Left renal cortex interstitium (tissue), 4 donors: Measurements from ENCODE around the gene ORAI1. TPM values are rescaled to one million over a fixed set of nuclear protein-coding genes. Genes with fewer than 3 reads are reported as not detected.
"Not testable (repeated sequence)": the region's sequence is repeated elsewhere in the genome, so short reads cannot be mapped to it uniquely, and the experiment has no call there.

Source experiments
- DNase-seq, 4 donors: peaks; one replicate each; pipeline ENCODE4 v3.0.0-alpha.2; 2013; ENCODE audit warnings: low read depth in 4 of 4, low spot score in 2 of 4, missing footprints in 1 of 4
- polyA plus RNA-seq, 4 donors: library from polyadenylated mRNA; unstranded; fragments of 120-200 nt; gene quantifications; one replicate each; pipeline ENCODE4 v1.2.1, GENCODE V29; 2013; ENCODE audit not compliant: insufficient read length in 4 of 4

ORAI1 gene
- 10 to 100 TPM; 10.8 to 18.2 (median 14.6) TPM for polyA plus RNA-seq

DNA sequence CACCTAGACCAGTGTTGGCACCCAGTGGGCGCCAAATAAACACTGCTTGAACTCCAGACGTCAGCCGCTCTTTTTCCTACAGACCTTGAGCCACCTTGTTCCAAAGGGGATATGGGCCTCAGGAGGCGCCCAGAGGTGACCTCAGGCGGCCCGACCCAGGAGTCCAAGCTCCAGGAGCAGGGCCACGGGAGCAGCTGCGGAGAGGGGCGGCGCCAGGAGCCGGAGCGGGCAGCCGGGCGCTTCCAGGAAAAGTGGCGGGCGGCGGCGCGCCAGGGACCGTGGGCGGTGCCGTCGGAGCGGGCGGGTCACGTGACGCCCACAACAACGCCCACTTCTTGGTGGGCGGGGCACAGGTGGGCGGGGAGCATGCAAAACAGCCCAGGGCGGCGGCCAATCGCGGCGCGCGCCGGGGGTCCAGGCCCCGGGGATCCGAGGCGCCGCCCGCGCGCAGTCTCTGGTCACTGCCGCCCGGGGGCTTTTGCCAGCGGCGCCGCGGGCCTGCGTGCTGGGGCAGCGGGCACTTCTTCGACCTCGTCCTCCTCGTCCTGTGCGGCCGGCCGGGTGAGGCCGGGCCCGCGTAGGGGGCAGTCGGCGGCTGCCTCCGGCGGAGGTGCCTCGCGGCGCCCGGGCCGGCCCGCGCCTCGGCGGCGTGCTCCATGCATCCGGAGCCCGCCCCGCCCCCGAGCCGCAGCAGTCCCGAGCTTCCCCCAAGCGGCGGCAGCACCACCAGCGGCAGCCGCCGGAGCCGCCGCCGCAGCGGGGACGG is at the start of gene ORAI1:
Gene ORAI1 (plus strand): TSS at position 444 of the 766 bp plus-strand sequence.
- DNase-seq = peak; percentile 77 to 95 (median 90)

DNA sequence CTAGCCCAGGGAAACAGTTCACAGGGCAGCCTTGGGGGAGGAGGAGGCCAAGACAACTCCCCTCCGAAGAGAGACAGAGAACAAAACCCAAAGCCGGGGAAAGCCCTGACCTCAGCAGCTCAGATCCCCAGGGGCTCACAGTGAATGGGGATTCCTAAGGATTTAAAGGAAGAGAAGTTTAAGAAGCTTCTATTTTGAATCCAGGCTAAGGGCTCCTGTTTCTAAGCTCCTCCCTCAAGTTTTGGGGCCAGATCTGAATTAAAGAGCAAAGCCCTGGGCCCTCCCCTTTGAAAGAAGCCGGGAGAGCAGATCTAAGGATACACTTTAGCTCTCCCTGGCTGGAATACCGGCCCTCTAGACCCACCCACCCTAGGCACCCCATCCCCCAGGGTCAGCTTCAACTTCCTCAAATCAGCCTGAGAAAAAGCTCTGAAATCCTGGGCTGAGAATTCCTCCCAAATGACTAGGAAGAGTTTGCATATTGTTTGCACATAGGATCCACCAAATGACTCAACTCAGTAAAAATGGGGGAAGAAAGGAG is 49.4 kb upstream of the ORAI1 start:
- no peak for DNase-seq

DNA sequence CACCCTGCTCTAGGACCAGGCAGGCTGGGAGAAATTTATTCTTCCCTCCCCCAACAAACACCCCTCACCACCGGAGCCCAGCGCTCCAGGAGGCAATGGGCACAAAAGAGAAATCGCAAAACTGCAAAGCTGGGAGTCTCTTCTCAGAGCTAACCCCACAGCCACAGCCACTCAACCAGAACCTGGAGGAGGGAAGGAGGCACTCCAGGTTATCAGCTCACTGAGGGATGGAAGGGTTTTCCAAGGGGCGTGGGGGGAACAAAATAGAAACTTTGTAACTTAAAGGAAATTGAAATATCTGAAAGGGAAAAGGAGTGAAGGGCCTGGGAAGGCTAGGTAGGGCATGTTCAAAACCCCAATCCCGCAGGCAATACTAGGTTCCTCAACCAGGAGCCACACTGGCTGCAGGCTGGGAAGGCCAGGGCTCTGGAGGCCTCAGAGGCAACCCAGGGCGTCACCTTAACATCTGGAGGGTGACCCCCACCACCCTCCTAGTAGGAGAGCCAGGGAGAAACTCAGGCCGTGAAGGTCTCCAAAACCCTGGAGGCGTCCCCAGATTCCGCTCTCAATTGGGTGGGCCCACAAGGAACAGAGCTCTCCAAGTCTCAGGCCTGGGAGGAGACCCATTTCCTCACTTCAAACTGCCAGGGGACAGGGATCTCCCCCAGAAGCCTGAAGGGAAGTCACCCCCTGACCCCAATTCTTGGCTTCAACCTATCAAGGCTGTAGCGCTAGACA is 48.7 kb upstream of the ORAI1 start:
- no peak for DNase-seq

DNA sequence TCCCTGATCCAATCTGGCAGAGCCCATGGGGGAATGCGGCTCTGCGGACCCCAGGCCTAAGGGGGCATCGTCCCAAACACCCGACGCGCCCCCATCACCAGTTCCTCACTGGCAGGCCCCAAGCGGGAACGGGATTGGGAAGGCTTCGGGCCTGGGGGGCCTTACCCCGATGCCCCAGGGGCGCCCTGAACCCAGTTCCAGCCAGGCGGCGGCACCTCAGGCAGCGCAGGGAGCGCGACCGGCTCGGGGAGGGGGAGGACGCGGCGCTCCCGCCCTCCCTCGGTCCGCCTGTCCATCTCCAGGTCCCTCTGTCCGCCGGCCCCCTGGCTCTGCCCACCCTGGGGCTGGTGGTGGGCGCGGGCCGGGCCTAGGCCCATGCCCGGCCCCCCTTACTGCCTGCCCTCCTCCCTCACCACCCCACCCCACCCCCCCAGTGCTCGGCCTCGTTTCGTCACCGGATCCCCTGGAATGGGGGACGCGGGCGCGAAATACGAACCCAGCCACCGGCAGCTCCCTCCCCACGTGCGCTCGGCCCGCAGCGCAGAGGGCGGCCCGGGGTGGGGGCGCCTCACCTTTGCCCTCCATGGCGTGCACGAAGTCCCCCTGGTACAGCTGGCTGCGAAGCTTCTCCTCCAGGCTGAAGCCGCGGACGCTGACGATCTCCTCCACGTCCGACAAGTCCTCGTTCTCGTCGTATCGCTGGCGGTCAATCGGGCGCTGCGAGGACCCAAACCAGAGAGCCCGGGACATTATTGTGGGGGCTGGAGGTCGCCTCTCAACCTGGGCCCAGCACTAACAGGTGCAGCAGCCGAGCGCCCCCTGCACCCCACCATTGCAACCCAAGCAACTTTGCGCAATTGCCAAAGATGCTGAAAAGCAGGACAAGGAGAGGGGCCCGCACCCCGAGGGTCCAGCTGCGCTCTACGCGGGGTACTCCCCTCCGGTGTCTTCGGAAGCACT is 47.8 kb upstream of the ORAI1 start:
- DNase-seq = peak in 1 of 4 donors; percentile 17

DNA sequence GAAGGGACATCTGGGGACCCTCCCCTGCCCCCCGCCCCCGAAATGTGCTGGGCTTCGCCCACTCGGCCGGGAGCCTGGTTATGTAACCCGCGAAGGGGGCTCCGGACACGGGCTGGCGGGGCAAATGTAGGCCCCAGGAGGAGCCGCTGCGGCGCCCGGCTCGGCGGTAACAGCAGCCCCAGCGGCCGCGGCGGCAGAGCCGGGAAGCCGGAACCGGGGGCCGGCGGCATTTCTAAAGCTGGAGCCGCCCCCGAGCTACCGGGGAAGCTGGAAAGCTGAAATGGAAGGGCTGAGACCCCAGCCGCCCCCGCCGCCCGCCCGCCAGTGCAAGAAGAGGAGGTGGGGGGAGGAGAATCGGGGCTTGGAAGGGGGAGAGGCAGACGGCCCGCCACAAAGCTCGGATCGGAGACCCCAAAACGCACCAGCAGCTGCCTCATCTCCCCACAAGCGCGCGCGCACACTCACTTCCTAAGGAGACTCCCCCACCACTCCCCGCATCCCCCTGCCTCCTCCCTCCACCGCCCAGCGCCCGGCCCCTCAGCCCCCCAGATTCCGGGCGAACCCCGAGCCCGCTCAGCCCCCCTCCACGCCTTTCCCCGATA is 47.0 kb upstream of the ORAI1 start:
- no peak for DNase-seq

DNA sequence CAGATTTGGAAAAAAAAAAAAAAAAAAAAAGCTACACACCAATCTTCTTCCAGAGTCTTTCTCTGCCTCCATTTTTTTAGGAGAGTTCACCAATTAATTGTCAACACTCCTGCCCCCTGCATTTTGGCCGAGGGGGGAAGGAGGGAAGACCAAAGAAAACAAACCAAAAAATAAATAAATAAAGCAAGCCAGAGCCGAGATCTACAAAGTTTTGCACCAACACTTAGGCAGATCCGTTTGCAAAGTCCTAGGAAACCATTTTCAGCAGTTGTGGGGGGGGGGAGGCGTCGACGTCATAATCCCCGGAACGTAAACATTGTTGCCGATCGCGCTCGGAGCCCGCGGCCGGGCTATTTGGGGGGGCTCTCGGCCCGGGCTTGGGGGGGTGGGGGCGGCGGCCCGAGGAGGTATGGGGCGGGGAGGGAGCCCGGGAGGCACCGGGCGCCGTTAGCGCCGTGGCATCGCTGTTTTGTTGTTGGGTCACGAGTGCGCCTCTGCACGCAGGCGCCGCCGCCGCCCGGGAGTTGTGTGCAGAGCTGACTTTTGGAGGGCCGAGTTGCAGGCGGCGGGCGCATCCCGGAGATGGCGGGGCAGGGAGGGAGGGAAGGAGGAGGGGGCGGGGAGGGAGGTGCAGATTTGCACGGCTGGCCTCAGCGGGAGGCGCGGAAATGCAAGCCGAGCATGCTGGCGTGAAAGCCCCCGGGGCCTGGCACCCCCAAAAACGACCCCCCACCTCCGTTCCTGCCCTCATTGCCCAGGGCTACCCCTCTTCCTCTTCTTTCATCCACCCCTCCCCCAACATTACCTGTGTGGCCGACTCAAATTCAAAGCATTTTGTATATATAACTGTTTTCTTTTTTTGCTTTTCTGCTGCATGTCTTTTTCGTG is 46.1 kb upstream of the ORAI1 start:
- DNase-seq = no peak

DNA sequence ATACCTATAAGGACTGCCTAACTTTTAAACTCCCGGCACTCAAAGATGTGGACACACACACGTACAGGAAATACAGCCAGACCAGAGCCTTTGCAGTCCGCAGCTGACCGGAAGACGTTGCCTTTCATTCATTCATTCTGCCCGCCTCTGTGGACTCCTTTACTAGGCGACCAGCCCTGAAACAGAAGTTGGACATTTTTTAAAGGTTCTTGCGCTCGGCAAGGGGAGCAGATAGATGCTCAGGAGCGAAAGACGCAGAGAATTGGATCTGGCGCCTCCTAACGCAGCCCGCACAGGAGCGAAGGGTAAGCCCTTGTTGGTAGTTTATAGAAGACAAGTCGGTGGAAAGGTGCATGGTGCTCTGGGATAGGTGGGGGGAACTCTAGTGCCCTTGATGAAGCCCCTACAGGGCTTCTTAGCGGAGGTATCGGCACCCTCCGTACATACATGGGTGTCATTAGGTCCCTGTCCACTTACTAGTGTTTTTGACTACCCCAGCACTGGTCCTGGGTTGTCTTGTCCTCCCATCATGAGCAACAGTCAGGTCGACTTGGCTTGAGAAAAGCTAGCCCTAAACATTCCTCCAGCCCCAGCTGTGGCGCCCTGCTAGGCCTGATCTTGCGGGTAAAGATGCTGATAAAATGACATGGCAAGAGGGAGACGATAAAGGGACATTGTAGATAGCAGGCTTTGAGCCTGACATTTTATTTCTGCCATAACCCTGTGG is 45.2 kb upstream of the ORAI1 start, which contains the start of gene KDM2B:
Gene KDM2B (minus strand): TSS at position 65 of the 727 bp plus-strand sequence. CDS start 112 bp downstream, outside the sequence.
- no peak for DNase-seq

DNA sequence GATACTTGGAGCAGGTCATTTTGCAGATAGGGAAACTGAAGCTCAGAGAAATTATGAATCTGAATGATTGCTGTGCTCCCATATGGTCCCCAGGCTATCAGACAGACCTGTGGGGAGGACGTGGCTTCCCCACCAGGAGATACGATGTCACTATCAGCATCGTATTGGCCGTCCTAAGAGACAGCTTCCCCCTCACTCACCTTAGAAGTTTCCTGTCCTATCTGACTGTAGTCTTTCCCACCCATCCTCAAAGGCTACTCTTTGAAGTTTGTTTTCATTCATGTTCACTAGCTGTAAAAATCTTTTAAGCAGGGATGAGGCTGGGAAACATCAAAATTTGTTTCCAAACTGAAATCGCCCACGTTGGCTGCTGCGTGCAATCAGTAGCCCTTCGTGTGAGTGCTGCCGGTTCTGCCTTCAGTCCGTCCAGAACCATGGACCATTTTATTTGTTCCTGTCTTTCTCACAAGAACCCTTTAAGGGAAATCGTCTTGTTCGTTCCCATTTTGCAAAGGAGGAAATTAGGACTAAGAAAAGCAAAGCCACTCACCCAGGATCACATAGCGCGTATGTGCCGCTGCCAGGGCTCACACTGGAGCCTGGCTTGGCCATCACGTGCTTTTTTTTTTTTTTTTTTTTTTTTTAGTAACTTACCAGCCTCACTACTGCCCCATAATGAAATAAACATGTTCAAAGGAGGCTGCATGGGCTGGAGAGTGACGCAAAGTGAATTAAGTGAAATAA is 44.5 kb upstream of the ORAI1 start:
- no peak for DNase-seq

DNA sequence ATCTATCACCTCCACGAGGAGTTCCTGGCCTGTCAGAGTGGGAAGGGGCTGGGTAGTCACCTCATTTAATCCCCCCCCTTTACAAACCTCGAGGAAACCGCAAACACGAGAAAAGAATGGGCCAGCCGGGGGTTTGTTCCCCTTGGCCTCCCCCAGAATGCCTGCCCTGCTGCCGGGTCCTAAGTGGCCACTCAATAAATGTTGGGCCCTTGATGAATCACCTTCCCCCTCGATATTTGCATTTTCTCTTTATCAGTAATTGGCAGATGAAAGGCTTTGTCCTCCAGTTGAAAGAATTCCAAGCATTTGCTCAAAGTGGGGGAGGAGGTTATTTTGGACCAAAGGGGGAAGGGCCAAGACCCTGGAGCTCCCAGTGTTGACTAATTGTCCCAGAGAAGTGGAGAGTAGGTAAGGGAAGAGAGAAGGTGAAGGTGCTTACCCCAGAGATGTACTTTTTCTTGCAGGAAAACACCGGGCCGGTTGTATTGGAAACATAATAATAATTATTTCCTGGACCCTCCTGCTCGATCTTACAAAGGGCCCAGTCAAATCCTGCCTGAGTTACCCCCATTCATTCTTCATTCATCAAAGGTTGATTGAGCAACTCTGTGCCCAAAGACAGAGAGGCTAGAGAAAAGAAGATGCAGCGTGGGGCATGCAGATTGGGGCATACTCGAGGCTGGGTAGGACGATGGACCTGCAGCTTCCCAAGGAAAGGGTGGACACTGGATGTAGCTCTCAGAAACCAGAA is 43.6 kb upstream of the ORAI1 start:
- no peak for DNase-seq

DNA sequence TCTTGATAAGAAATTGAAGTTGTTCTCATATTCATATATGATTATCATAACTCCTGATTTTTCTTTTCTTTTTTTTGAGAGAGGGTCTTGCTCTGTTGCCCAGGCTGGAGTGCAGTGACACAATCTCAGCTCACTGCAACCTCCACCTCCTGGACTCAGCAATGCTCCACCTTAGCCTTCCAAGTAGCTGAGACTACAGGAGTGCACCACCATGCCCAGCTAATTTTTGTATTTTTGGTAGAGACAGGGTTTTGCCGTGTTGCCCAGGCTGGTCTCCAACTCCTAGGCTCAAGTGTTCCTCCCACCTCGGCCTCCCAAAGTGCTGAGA is 43.0 kb upstream of the ORAI1 start:
- not testable (repeated sequence) for DNase-seq

DNA sequence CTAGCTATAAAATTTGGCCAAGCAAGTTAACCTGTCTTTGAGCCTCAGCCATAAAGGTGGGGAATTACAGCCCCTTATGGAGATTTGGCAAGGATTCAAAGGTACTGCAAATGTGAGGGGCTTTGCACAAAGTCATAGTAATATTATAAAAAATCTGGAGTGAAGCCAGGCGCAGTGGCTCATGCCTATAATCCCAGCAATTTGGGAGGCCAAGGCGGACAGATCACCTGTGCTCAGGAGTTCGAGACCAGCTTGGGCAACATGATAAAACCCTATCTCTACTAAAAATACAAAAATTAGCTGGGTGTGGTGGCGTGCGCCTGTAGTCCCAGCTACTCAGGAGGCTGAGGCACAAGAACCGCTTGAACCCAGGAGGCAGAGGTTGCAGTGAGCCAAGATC is 41.4 kb upstream of the ORAI1 start:
- not testable (repeated sequence) for DNase-seq

DNA sequence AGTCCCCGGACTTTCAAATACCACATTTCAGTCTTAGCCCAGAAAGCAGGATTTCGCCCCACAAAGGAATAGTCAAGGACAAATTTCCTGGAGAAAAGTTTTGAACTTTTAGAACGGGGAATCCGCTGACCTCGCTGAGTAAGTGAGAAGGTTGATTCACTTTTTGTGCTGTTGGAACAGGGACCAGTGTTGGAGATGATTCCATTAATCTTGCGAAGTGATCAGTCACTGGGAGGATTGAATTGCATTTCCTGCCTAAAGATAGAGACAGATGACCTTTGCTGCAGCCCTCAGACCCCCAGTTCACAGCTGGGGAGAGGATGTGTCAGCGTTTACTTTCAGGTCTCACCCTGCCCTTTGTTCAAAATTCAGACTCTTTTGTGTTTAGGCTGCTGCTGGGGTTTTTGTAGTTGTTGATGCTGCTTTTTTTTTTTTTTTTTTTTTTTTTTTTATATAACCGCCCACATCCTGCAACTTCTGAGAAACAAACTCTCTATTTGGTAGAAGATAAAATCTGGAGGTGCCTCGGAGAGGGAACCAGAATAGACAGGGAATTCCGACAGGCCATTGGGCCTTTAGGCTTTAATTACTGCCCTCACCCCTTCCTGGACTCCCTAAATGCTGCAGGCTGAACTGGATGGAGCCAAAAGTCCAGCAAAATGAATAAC is 35.7 kb upstream of the ORAI1 start:
- no peak for DNase-seq

DNA sequence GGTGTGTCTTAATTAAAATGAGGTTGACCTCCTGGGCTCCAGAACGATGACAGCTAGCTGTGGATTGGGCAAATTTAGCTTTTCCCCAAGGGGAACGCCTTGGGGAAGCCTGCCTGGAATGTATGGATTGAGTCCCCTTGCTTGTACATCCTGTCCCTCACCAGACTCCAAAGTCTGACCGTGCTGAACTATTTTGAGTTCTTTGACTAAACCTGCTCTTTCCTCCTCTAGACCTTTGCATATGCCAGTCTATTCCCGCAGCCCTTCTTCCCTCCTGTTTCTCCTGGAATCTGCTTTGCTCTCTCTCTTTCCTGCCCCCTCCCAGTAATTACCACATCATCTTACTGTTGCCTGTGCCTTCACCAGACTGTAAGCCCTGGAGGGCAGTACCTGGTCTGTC is 34.0 kb upstream of the ORAI1 start:
- DNase-seq = no peak

DNA sequence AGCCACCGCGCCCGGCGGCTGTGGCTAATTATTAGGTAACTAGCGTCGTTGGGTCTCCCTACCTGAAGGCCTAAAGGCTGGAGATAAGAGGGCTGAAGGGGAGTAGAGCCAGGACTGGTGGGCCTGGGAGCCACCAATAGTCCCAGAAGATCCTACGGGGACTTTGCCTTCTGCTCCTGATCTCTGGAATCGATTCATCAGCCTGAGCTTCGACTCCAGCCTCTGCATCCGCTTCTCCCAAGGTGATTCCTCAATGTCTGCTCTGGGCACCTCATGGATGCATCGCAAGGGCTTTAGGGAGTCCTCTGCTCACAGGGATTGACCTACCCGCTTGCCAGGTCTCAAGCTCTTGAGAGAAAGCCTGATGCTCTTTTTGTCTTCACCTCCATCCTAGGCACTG is 30.8 kb upstream of the ORAI1 start:
- DNase-seq = no peak

DNA sequence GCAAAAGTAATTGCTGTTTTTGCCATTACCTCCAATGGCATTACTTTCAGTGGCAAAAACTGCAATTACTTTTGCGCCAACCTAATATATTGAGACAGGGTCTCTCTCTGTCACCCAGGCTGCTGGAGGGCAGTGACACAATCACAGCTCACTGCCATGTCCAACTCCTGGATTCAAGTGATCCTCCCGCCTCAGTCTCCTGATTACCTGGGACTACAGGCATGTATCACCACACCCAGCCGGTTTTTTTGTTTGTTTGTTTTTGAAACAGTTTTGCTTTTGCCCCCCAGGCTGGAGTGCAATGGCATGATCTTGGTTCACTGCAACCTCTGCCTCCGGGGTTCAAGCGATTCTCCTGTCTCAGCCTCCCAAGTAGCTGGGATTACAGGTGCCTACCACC is 29.8 kb upstream of the ORAI1 start:
- no peak for DNase-seq

DNA sequence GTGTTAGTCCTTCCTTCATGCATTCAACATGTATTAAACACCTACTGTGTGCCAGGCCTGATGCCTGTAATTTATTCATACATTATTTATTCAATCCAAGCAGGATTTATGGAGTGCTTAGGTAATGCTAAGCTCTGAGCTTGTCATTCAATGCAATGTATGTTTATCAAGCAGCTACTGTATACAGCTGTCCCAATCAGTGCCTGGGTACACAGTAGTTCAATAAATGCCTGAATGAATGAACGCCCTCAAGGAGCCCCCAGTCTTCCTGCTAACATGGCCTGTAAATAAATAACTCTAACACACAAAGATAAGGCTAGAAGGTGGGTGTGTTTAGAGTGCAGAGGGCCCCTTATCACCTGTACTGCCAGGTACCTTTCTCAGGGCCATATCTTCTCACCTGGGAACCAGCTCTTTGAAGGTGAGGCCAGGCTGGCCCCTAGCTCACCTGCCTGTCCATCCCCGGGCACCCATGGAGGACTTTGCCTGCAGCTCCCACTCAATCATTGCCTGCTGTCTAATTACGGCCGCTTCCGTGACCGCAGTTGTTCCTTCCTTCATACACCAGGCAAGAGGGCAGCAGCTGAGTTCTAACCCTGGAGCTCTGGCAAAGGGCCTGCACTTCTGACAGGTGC is 25.5 kb upstream of the ORAI1 start:
- DNase-seq = no peak
